Small intestine (tissue), 7 donors: ENCODE results near the gene TMEM131. TPM values are rescaled to one million over a fixed set of nuclear protein-coding genes. Genes with fewer than 3 reads are reported as not detected.

Experiments used
- DNase-seq, 2 donors: peaks; one replicate each; pipeline versions ENCODE4 v3.0.0 to v3.0.0-alpha.2; 2013
- FAIRE-seq: peaks from 2 replicates; lab custom pipeline; 2012; peaks lifted over from hg19 to GRCh38; lab: Jason Lieb, UNC
- H3K27ac ChIP-seq, 3 donors: one replicate each; pipeline ENCODE4 v1.5.1; 2013; ENCODE audit warnings: low read length in 2 of 3, mild to moderate bottlenecking in 2 of 3, control low read depth in 1 of 3, inconsistent platforms in 1 of 3, low read depth in 1 of 3, moderate library complexity in 1 of 3
- H3K27me3 ChIP-seq, 3 donors: one replicate each; pipeline ENCODE4 v1.6.1; 2013; ENCODE audit warnings: low read length in 3 of 3, inconsistent platforms in 1 of 3; ENCODE audit not compliant: control insufficient read depth in 3 of 3, insufficient read depth in 3 of 3
- H3K36me3 ChIP-seq, 3 donors: one replicate each; pipeline ENCODE4 v1.6.1; 2013; ENCODE audit warnings: low read length in 3 of 3, inconsistent platforms in 1 of 3, low read depth in 1 of 3, mild to moderate bottlenecking in 1 of 3, moderate library complexity in 1 of 3; ENCODE audit not compliant: control insufficient read depth in 3 of 3, insufficient read depth in 2 of 3
- H3K4me1 ChIP-seq, 3 donors: one replicate each; pipeline ENCODE4 v1.6.1; 2013; ENCODE audit warnings: low read length in 2 of 3, inconsistent platforms in 1 of 3, low read depth in 1 of 3, mild to moderate bottlenecking in 1 of 3, moderate library complexity in 1 of 3; ENCODE audit not compliant: control insufficient read depth in 3 of 3, insufficient read depth in 2 of 3
- H3K4me3 ChIP-seq, 3 donors: one replicate each; pipeline ENCODE4 v1.5.1; 2013; ENCODE audit warnings: low read length in 3 of 3, control low read depth in 1 of 3, inconsistent platforms in 1 of 3, low read depth in 1 of 3, mild to moderate bottlenecking in 1 of 3, moderate library complexity in 1 of 3
- H3K9me3 ChIP-seq, 2 donors: one replicate each; pipeline ENCODE4 v1.6.1; 2013; ENCODE audit warnings: low read depth in 1 of 2, low read length in 1 of 2; ENCODE audit not compliant: control insufficient read depth in 2 of 2, insufficient read depth in 1 of 2
- WGBS, 3 donors: extraction: QIAGEN DNeasy Blood & Tissue Kit; methylation state at CpG; one replicate each; pipeline ENCODE4 v1.1.7; 2013; 5-methylcytosine and 5-hydroxymethylcytosine counted together
- polyA plus RNA-seq, 4 donors: library from polyadenylated mRNA; stranded (reverse) in 3 of 4; unstranded in 1 of 4; fragments of 200-250 nt in 3 of 4; fragments of 120-200 nt in 1 of 4; gene quantifications; one replicate each; pipeline versions ENCODE4 v1.2.1 to v1.2.3, GENCODE V29; 2013
- donor health status: healthy with polysubstance abuse.
- donor health status: control.
- donor health status: control.
- donor health status: Bipolar disorder and iron deficiency.
- donor health status: healthy.

TMEM131 gene
- polyA plus RNA-seq, 4 donors: 6.5 to 47.7 (median 13.8) TPM

DNA sequence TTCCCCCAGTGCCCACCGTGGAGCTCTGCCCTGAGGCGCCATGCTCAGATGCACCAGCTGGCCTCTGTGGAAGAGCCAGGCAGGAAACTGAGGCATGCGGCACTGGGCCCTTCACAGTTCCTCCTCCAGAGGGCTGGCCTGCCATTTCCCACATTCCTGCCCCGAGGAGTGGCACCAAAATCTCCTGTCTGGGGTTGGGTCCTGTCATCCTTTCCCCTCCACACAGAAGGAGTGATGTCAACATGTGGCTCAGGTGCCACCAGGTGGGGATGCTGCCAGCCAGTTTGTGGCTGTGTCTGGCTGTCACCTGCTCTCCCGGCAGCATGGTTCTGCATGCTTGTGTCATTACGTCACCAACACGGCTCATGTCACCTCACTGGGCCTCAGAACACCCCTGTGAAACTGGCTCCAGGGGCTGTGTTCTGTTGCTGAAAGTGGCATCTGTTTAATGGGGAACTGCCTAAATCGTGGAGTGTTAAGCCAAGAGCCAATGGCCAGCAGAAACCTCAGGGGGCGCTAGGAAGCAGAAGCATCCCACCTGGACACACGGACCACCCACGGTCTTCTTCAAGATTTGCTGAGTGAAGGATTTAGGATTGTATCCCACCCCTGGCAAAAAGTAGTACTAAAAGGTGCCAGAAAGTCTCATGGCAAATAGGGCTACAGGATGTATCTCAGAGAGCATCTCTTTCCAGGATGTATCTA lies 231.0 kb downstream of the TMEM131 start:
- DNase-seq (no peak), FAIRE-seq (no peak)
- Histone ChIP-seq H3K36me3 (peaks cover 15 to 74% (median 40%) of the 10 kb centered on the region in 3 donors), H3K9me3 (no peaks in the 10 kb centered on the region), H3K27ac (no peak overlapping the region), H3K4me1 (no peaks in the 10 kb centered on the region), H3K27me3 (no peaks in the 10 kb centered on the region), H3K4me3 (no peak overlapping the region)
- 83 to 91% (median 90%) methylated on average over 11 of the region's 11 CpGs for WGBS, 3 donors

GRCh38 chr2:97763176-97763845 lies 232.4 kb downstream of the TMEM131 start:
- no peaks in the 10 kb centered on the region for H3K9me3 ChIP-seq
- DNase-seq: no peak
- no peaks in the 10 kb centered on the region for H3K27me3 ChIP-seq
- no peak overlapping the region for H3K4me3 ChIP-seq
- H3K4me1 ChIP-seq: no peaks in the 10 kb centered on the region
- H3K27ac ChIP-seq: no peak overlapping the region
- H3K36me3 ChIP-seq: peaks cover 21 to 77% (median 46%) of the 10 kb centered on the region in 3 donors
- FAIRE-seq: no peak
- WGBS, 3 donors: 89 to 96% (median 93%) methylated on average over 20 of the region's 20 CpGs

- no peak overlapping the region for H3K4me3 ChIP-seq
- H3K9me3 ChIP-seq: no peaks in the 10 kb centered on the region
- FAIRE-seq (no peak), DNase-seq (no peak)
- no peaks in the 10 kb centered on the region for H3K27me3 ChIP-seq
- WGBS, 3 donors: 74 to 88% (median 84%) methylated on average over 23 of the region's 23 CpGs
- H3K36me3 ChIP-seq: peaks cover 28 to 80% (median 50%) of the 10 kb centered on the region in 3 donors
- H3K4me1 ChIP-seq: no peaks in the 10 kb centered on the region
- no peak overlapping the region for H3K27ac ChIP-seq
Observed at GRCh38 chr2:97761192-97761591, 234.6 kb downstream of the TMEM131 start.

DNA sequence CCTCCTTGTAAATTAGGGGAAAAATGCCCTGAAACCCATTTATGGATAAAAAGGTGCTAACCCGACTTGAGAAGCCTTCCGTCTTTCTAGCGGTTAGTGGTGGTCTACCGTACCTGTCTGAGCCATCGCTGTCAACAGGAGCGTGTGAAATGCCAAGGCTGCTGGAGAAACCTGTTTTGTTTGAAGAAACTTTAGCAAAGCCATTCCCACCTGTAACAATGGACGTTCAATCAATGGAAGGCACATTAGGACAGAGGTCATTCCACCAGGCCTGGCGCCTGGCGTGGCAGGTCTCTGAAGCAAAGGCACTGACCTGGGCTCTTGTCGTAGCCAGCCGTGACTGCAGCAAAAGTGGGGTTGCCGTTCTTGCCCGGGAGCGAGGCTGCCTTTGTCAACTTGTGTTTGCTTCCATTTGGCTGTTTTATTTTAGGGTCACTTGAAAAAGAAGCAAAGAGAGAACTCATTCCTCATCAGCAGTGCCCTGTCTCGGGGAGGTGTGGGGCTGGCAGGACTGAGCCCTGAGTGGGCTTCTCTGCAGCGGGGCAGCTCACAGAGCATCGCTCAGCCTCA lies 235.2 kb downstream of the TMEM131 start:
- Histone ChIP-seq H3K4me1 (no peaks in the 10 kb centered on the region), H3K9me3 (no peaks in the 10 kb centered on the region), H3K27me3 (no peaks in the 10 kb centered on the region), H3K36me3 (peaks cover 25 to 81% (median 48%) of the 10 kb centered on the region in 3 donors), H3K4me3 (no peak overlapping the region), H3K27ac (no peak overlapping the region)
- WGBS, 3 donors: 90 to 92% (median 92%) methylated on average over 17 of the region's 17 CpGs
- FAIRE-seq (no peak), DNase-seq (no peak)

GRCh38 chr2:97759727-97760407 lies 235.9 kb downstream of the TMEM131 start:
- DNase-seq (peak in 1 of 2 donors; percentile 17), FAIRE-seq (no peak)
- H3K4me1 ChIP-seq: no peaks in the 10 kb centered on the region
- no peak overlapping the region for H3K27ac ChIP-seq
- H3K9me3 ChIP-seq: no peaks in the 10 kb centered on the region
- peaks cover 25 to 83% (median 46%) of the 10 kb centered on the region in 3 donors for H3K36me3 ChIP-seq
- WGBS, 3 donors: 77 to 85% (median 79%) methylated on average over 9 of the region's 9 CpGs
- no peak overlapping the region for H3K4me3 ChIP-seq
- H3K27me3 ChIP-seq: no peaks in the 10 kb centered on the region

DNA sequence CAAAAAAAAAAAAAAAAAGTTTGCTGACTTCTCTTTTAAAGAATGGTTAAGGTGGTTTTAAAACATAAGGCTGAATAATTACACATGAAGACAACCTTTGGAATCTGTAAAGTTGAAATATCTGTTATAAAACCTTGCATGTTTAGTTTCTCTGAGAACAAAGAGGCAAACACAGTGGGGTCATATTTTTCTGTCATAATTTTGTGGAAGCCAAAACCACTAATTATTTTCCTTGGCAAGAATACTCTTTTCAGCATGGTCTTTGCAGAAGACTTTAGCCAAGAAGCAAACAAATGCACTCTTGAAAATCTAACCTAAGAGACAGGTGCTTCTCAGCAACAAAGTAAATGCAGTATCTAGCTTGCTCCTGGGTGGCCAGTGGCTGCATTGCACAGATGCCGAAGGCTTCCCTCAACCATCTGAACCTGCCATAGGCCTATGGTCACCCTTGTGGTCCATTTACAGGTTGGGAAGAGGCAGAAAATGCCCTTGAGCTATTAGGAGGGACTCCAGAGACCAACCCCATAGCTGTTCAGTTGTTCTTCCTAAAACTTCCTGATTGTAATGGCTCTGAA lies 237.5 kb downstream of the TMEM131 start:
- Histone ChIP-seq H3K27me3 (no peaks in the 10 kb centered on the region), H3K4me1 (no peaks in the 10 kb centered on the region), H3K27ac (no peak overlapping the region), H3K9me3 (no peaks in the 10 kb centered on the region), H3K4me3 (no peak overlapping the region), H3K36me3 (peaks cover 25 to 71% (median 46%) of the 10 kb centered on the region in 3 donors)
- DNase-seq: no peak
- WGBS, 3 donors: 96 to 99% (median 97%) methylated on average over 1 of the region's 1 CpG
- no peak for FAIRE-seq

GRCh38 chr2:97757062-97757461 lies 238.7 kb downstream of the TMEM131 start:
- H3K9me3 ChIP-seq: no peaks in the 10 kb centered on the region
- no peaks in the 10 kb centered on the region for H3K4me1 ChIP-seq
- WGBS, 3 donors: 91 to 95% (median 94%) methylated on average over 18 of the region's 18 CpGs
- DNase-seq (no peak), FAIRE-seq (no peak)
- no peak overlapping the region for H3K4me3 ChIP-seq
- no peak overlapping the region for H3K27ac ChIP-seq
- H3K36me3 ChIP-seq: peaks cover 25 to 60% (median 42%) of the 10 kb centered on the region in 3 donors
- no peaks in the 10 kb centered on the region for H3K27me3 ChIP-seq

GRCh38 chr2:97755491-97755890 lies 240.3 kb downstream of the TMEM131 start:
- H3K27ac ChIP-seq: no peak overlapping the region

More at GRCh38 chr2:97755491-97755890, 240.3 kb downstream of the TMEM131 start:
- Histone ChIP-seq H3K9me3 (no peaks in the 10 kb centered on the region), H3K27me3 (no peaks in the 10 kb centered on the region), H3K4me3 (no peak overlapping the region), H3K36me3 (peaks cover 21 to 48% (median 35%) of the 10 kb centered on the region in 3 donors), H3K4me1 (no peaks in the 10 kb centered on the region)
- DNase-seq: no peak
- no peak for FAIRE-seq
- 94 to 100% (median 100%) methylated on average over 2 of the region's 2 CpGs for WGBS, 3 donors
